IMR-90 (cell line): ENCODE measurements around the gene RBM28. TPM values are rescaled to one million over a fixed set of nuclear protein-coding genes. Genes with fewer than 3 reads are reported as not detected.

Experiments used
- ATAC-seq: fragments of 200-7000 bp; cut with Tn5 transposase; 2 replicates; pipeline ENCODE4 v1.9.1; 2020; ENCODE audit warnings: low read depth, mild to moderate bottlenecking, moderate library complexity
- BruUV-seq: library from RNA; stranded (reverse); fragments of 400-500 nt; replicated peaks from 2 replicates; lab custom pipeline; 2021; lab: Mats Ljungman, UMichigan
- CTCF ChIA-PET: fragments of 300-600 bp; formaldehyde crosslinking; extraction: SDS; loops from one replicate; lab custom pipeline; 2021; ENCODE audit warnings: antibody characterized with exemption; lab: Yijun Ruan, JAX
- POLR2A ChIA-PET: fragments of 300-600 bp; sonication (Branson Sonifier 250); formaldehyde crosslinking; loops from one replicate; lab custom pipeline; 2022; ENCODE audit warnings: antibody characterized with exemption; ENCODE audit not compliant: unreplicated experiment; lab: Charles Lee
- DNase-seq: peaks from one replicate; pipeline ENCODE4 v3.0.0; 2013
- H2AFZ ChIP-seq: replicated peaks from 2 replicates; pipeline ENCODE3; 2013; ENCODE audit warnings: low read length, mild to moderate bottlenecking; ENCODE audit not compliant: poor library complexity
- H2AK5ac ChIP-seq: 2 replicates; pipeline ENCODE4 v1.6.1; 2013; ENCODE audit warnings: low read depth, low read length, inconsistent platforms
- H2AK9ac ChIP-seq: replicated peaks from 2 replicates; pipeline ENCODE3; 2013; ENCODE audit warnings: mild to moderate bottlenecking, low read depth, low read length, moderate library complexity; ENCODE audit not compliant: poor library complexity
- H2BK120ac ChIP-seq: 2 replicates; pipeline ENCODE4 v1.6.1; 2013; ENCODE audit warnings: low read depth, low read length, inconsistent platforms
- H2BK15ac ChIP-seq: 3 replicates; pipeline ENCODE4 v1.6.1; 2013; ENCODE audit warnings: low read depth, low read length, inconsistent platforms
- H2BK20ac ChIP-seq: 2 replicates; pipeline ENCODE4 v1.6.1; 2013; ENCODE audit warnings: low read depth, mild to moderate bottlenecking, inconsistent platforms, low read length, moderate library complexity
- H2BK5ac ChIP-seq: 2 replicates; pipeline ENCODE4 v1.6.1; 2013; ENCODE audit warnings: mild to moderate bottlenecking, low read depth, low read length, inconsistent platforms; ENCODE audit not compliant: poor library complexity, severe bottlenecking
- H3K14ac ChIP-seq: replicated peaks from 2 replicates; pipeline ENCODE4 v1.6.1; 2013; ENCODE audit warnings: low read depth, low read length, inconsistent platforms
- H3K18ac ChIP-seq: 2 replicates; pipeline ENCODE4 v1.6.1; 2013; ENCODE audit warnings: low read depth, low read length, control low read depth
- H3K23ac ChIP-seq: 2 replicates; pipeline ENCODE4 v1.6.1; 2013; ENCODE audit warnings: low read depth, low read length, inconsistent platforms
- H3K27ac ChIP-seq: 2 replicates; pipeline ENCODE4 v1.5.1; 2013; ENCODE audit warnings: mild to moderate bottlenecking, control low read depth, low read length; ENCODE audit not compliant: insufficient read depth
- H3K27me3 ChIP-seq: 2 replicates; pipeline ENCODE4 v1.6.1; 2013; ENCODE audit warnings: low read length; ENCODE audit not compliant: control insufficient read depth, insufficient read depth
- H3K36me3 ChIP-seq: 2 replicates; pipeline ENCODE4 v1.6.1; 2013; ENCODE audit warnings: low read length, mixed read lengths; ENCODE audit not compliant: control insufficient read depth, insufficient read depth
- H3K4ac ChIP-seq: 2 replicates; pipeline ENCODE4 v1.6.1; 2013; ENCODE audit warnings: low read depth, low read length, inconsistent platforms
- H3K4me1 ChIP-seq: 2 replicates; pipeline ENCODE4 v1.6.1; 2013; ENCODE audit warnings: low read length, mixed read lengths; ENCODE audit not compliant: control insufficient read depth, insufficient read depth
- H3K4me2 ChIP-seq: 2 replicates; pipeline ENCODE4 v1.6.1; 2013; ENCODE audit warnings: low read depth, mild to moderate bottlenecking, control low read depth, low read length, moderate library complexity
- H3K4me3 ChIP-seq: 2 replicates; pipeline ENCODE4 v1.5.1; 2013; ENCODE audit warnings: low read depth, mild to moderate bottlenecking, control low read depth, low read length, moderate library complexity; ENCODE audit not compliant: insufficient read depth
- H3K56ac ChIP-seq: 2 replicates; pipeline ENCODE4 v1.6.1; 2013; ENCODE audit warnings: low read length, inconsistent platforms; ENCODE audit not compliant: insufficient read depth; ENCODE audit errors: extremely low read depth
- H3K79me1 ChIP-seq, 2 experiments: 2 replicates each; pipeline ENCODE4 v1.6.1; 2013; ENCODE audit warnings: low read length in 2 of 2, inconsistent platforms in 1 of 2, low read depth in 1 of 2
- H3K9ac ChIP-seq: 2 replicates; pipeline ENCODE4 v1.6.1; 2013; ENCODE audit warnings: low read depth, low read length, control low read depth
- H3K9me1 ChIP-seq: 2 replicates; pipeline ENCODE4 v1.6.1; 2013; ENCODE audit warnings: low read length, inconsistent platforms; ENCODE audit not compliant: insufficient read depth
- H3K9me3 ChIP-seq: 2 replicates; pipeline ENCODE4 v1.6.1; 2013; ENCODE audit warnings: low read length; ENCODE audit not compliant: control insufficient read depth, insufficient read depth
- H4K20me1 ChIP-seq: 2 replicates; pipeline ENCODE4 v1.6.1; 2013; ENCODE audit warnings: low read length, inconsistent platforms; ENCODE audit not compliant: insufficient read depth
- H4K5ac ChIP-seq: 2 replicates; pipeline ENCODE4 v1.6.1; 2013; ENCODE audit warnings: mild to moderate bottlenecking, low read depth, low read length, control low read depth
- H4K8ac ChIP-seq, 2 experiments: 2 replicates each; pipeline ENCODE4 v1.6.1; 2013; ENCODE audit warnings: low read depth in 2 of 2, low read length in 2 of 2, control low read depth in 1 of 2, inconsistent platforms in 1 of 2
- H4K91ac ChIP-seq: 2 replicates; pipeline ENCODE4 v1.6.1; 2013; ENCODE audit warnings: low read depth, low read length, inconsistent platforms; ENCODE audit not compliant: insufficient read depth
- BHLHE40 ChIP-seq: fragments of 150-350 bp; IDR thresholded peaks from 2 replicates; pipeline ENCODE4 v1.6.1; 2016; ENCODE audit warnings: mild to moderate bottlenecking, low read depth, low read length
- CHD1 ChIP-seq: IDR thresholded peaks from 2 replicates; pipeline ENCODE4 v1.6.1; 2012; ENCODE audit warnings: low read depth, low read length, improper control_type of control experiment
- MAZ ChIP-seq: IDR thresholded peaks from 2 replicates; pipeline ENCODE4 v1.6.1; 2012; ENCODE audit warnings: low read depth, mild to moderate bottlenecking, low read length, improper control_type of control experiment, moderate library complexity, borderline replicate concordance
- MXI1 ChIP-seq: IDR thresholded peaks from 2 replicates; pipeline ENCODE4 v1.6.1; 2012; ENCODE audit warnings: low read depth, mild to moderate bottlenecking, low read length, moderate library complexity, borderline replicate concordance
- NFE2L2 ChIP-seq: fragments of 150-350 bp; IDR thresholded peaks from 2 replicates; pipeline ENCODE4 v1.6.1; 2016; ENCODE audit warnings: low read depth, mild to moderate bottlenecking, low read length
- POLR2A ChIP-seq: IDR thresholded peaks from 2 replicates; pipeline ENCODE4 v1.6.1; 2012; ENCODE audit warnings: mild to moderate bottlenecking, low read depth, low read length
- RAD21 ChIP-seq: IDR thresholded peaks from 2 replicates; pipeline ENCODE4 v1.6.1; 2012; ENCODE audit warnings: low read length, improper control_type of control experiment
- RFX5 ChIP-seq: IDR thresholded peaks from 2 replicates; pipeline ENCODE4 v1.8.0; 2012; ENCODE audit warnings: low read depth, mild to moderate bottlenecking, low read length, moderate library complexity
- WGBS, 2 experiments: methylation state at CpG; one replicate each; pipeline versions ENCODE4 v1.1.5 to v1.1.7; 2013; ENCODE audit warnings: missing lambda C conversion rate in 2 of 2; ENCODE audit not compliant: insufficient read length in 1 of 2; ENCODE audit errors: extremely low coverage in 2 of 2; 5-methylcytosine and 5-hydroxymethylcytosine counted together
- dilution Hi-C: fragments of 300-500 bp; cut with HindIII; formaldehyde crosslinking; loops from one replicate; pipeline ENCODE4 v1.14.3; 2018; ENCODE audit warnings: low sequenced_read_pairs; ENCODE audit not compliant: unreplicated experiment
- in situ Hi-C: fragments of 300-500 bp; cut with MboI; formaldehyde crosslinking; loops from 3 replicates; pipeline ENCODE4 v1.14.3; 2019; ENCODE audit warnings: low sequenced_read_pairs, inconsistent platforms, mixed read lengths
- intact Hi-C: fragments of 100-400 bp; cut with micrococcal nuclease; formaldehyde crosslinking; loops from 2 replicates; pipeline ENCODE4 v1.10.0; 2022
- polyA plus RNA-seq, 3 experiments: library from polyadenylated mRNA; depleted of rRNA; stranded (reverse); fragments of >200 nt; gene quantifications; 2 replicates each; pipeline ENCODE4 v1.2.3, GENCODE V29; 2012; ENCODE audit warnings: low replicate concordance in 1 of 3
- total RNA-seq: library from RNA; depleted of rRNA; stranded (reverse); fragments of >200 nt; gene quantifications from 2 replicates; pipeline ENCODE4 v1.2.3, GENCODE V29; 2012
- TF ChIP-seq, protein P1 (sequence below): fragments of 150-350 bp; IDR thresholded peaks from 2 replicates; pipeline ENCODE4 v1.6.1; 2016; ENCODE audit warnings: low read depth, mild to moderate bottlenecking, low read length, moderate library complexity, borderline replicate concordance
- TF ChIP-seq, protein P2 (sequence below): fragments of 150-350 bp; IDR thresholded peaks from 2 replicates; pipeline ENCODE4 v1.6.1; 2017; ENCODE audit warnings: mild to moderate bottlenecking, antibody characterized with exemption, low read length, low read depth

The RBM28 gene
- total and polyA plus RNA-seq, 2 of the 4 experiments (the other 2 are of a cell fraction), result 12.4 to 20.4 TPM

DNA sequence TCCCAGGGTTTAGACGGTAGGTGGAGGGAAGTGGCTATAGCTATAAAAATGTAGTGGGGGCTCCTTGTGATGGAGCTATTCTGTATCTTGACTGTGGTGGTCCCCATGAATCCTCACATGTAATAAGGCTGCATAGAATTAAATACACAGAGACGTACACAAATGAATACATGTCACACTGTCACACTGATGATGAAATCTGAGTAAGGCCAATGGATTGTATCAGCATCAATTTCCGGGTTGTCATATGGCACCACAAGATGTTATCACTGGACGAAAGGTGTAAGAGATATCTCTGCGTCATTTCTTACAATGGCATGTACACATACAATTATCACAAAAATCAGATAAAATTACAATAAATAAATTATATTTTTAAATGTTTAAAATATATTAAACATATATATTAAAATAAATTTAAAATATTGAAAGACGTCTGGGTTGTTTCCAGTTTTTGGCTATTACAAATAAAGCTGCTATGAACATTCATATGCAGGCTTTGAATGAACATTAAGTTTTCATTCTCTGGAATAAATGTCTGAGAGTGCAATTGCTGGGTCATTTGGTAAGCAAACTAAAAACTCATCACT is 64.5 kb downstream of the RBM28 start:
- Histone ChIP-seq H3K18ac (no peak overlapping the region), H3K4ac (no peak overlapping the region), H3K9me3 (peaks cover 13% of the 10 kb centered on the region), H3K9me1 (no peaks in the 10 kb centered on the region; the same call in 1 of the 2 replicates), H3K4me3 (no peak overlapping the region), H4K5ac (no peak overlapping the region), H2BK5ac (no peak overlapping the region), H2AK5ac (no peak overlapping the region), H3K27ac (no peak overlapping the region), H3K27me3 (peaks cover 22% of the 10 kb centered on the region), H3K9ac (no peak overlapping the region), H4K20me1 (no peaks in the 10 kb centered on the region), H2AFZ (no peak overlapping the region), H3K14ac (no peak overlapping the region), H3K56ac (no peak overlapping the region), H3K36me3 (no peaks in the 10 kb centered on the region), H4K91ac (no peak overlapping the region), H3K4me2 (no peak overlapping the region), H3K79me1 (no peaks in the 10 kb centered on the region), H2BK15ac (no peak overlapping the region), H2BK120ac (no peak overlapping the region), H4K8ac (no peak overlapping the region), H2AK9ac (no peak overlapping the region), H3K23ac (no peak overlapping the region), H3K4me1 (no peaks in the 10 kb centered on the region), H2BK20ac (no peak overlapping the region)
- no CpG with 5 or more reads among the region's 6 CpGs for WGBS, 2 experiments
- dilution Hi-C loops, result no loop called here
- in situ Hi-C loops, result no loop called here
- ATAC-seq (no peak), DNase-seq (no peak)
- intact Hi-C loops, result no loop called here
- POLR2A ChIA-PET, result no interaction called here
- no peak for TF ChIP-seq CHD1
- no peak for TF ChIP-seq MAZ
- TF ChIP-seq BHLHE40, result no peak
- TF ChIP-seq RFX5, result no peak
- TF ChIP-seq NFE2L2, result no peak
- TF ChIP-seq, protein P1, sequence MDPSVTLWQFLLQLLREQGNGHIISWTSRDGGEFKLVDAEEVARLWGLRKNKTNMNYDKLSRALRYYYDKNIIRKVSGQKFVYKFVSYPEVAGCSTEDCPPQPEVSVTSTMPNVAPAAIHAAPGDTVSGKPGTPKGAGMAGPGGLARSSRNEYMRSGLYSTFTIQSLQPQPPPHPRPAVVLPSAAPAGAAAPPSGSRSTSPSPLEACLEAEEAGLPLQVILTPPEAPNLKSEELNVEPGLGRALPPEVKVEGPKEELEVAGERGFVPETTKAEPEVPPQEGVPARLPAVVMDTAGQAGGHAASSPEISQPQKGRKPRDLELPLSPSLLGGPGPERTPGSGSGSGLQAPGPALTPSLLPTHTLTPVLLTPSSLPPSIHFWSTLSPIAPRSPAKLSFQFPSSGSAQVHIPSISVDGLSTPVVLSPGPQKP, result no peak
- no peak for TF ChIP-seq RAD21
- TF ChIP-seq MXI1, result no peak
- TF ChIP-seq, protein P2, sequence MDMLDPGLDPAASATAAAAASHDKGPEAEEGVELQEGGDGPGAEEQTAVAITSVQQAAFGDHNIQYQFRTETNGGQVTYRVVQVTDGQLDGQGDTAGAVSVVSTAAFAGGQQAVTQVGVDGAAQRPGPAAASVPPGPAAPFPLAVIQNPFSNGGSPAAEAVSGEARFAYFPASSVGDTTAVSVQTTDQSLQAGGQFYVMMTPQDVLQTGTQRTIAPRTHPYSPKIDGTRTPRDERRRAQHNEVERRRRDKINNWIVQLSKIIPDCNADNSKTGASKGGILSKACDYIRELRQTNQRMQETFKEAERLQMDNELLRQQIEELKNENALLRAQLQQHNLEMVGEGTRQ, result no peak
- no peak for TF ChIP-seq POLR2A
- no TSS peak for BruUV-seq
- CTCF ChIA-PET, result no interaction called here
